PC-9 (cell line): ENCODE data around the gene PKHD1. TPM values are rescaled to one million over a fixed set of nuclear protein-coding genes. Genes with fewer than 3 reads are reported as not detected.

Experiments
- BruUV-seq: library from RNA; stranded (reverse); fragments of 400-500 nt; replicated peaks from 2 replicates; lab custom pipeline; 2021; lab: Mats Ljungman, UMichigan
- CTCF ChIA-PET: fragments of 300-600 bp; sonication (Branson Sonifier 250); formaldehyde crosslinking; loops from one replicate; lab custom pipeline; 2022; ENCODE audit warnings: antibody characterized with exemption; lab: Charles Lee
- POLR2A ChIA-PET: fragments of 300-600 bp; sonication (Branson Sonifier 250); formaldehyde crosslinking; loops from one replicate; lab custom pipeline; 2022; ENCODE audit warnings: antibody characterized with exemption; ENCODE audit not compliant: unreplicated experiment; lab: Charles Lee
- DNase-seq, 2 experiments: peaks; one replicate each; pipeline versions ENCODE4 v3.0.0 to v3.0.0-alpha.2; 2015 to 2022; ENCODE audit warnings: mixed read lengths in 1 of 2
- H2AFZ ChIP-seq: fragments of 200-600 bp; sonication (generic); 2 replicates; pipeline ENCODE4 v1.8.1; 2017; ENCODE audit warnings: antibody characterized with exemption
- H3F3A ChIP-seq: fragments of 200-600 bp; sonication (generic); 2 replicates; pipeline ENCODE4 v1.8.1; 2017; ENCODE audit warnings: antibody characterized with exemption, mild to moderate bottlenecking, low read depth; ENCODE audit not compliant: insufficient read depth
- H3K27ac ChIP-seq: fragments of 200-600 bp; sonication (generic); 2 replicates; pipeline ENCODE4 v1.6.1; 2016; ENCODE audit warnings: mixed run types
- H3K27me3 ChIP-seq: fragments of 200-600 bp; sonication (generic); 2 replicates; pipeline ENCODE4 v1.6.1; 2016; ENCODE audit warnings: low read depth, mixed run types; ENCODE audit not compliant: insufficient read depth
- H3K36me3 ChIP-seq: fragments of 200-600 bp; sonication (generic); 2 replicates; pipeline ENCODE4 v1.6.1; 2016; ENCODE audit warnings: low read depth, mixed run types
- H3K4me1 ChIP-seq: fragments of 200-600 bp; sonication (generic); replicated peaks from 2 replicates; pipeline ENCODE4 v1.6.1; 2016; ENCODE audit warnings: mixed run types; ENCODE audit not compliant: insufficient read depth
- H3K4me2 ChIP-seq: fragments of 200-600 bp; sonication (generic); 2 replicates; pipeline ENCODE4 v1.6.1; 2017; ENCODE audit warnings: mixed run types
- H3K4me3 ChIP-seq: fragments of 200-600 bp; sonication (generic); 2 replicates; pipeline ENCODE4 v1.6.1; 2016; ENCODE audit warnings: mixed run types
- H3K79me2 ChIP-seq: fragments of 200-600 bp; sonication (generic); 2 replicates; pipeline ENCODE4 v1.6.1; 2017; ENCODE audit warnings: low read depth, mixed run types
- H3K9me2 ChIP-seq: fragments of 200-600 bp; sonication (generic); 2 replicates; pipeline ENCODE4 v1.8.1; 2017; ENCODE audit warnings: mild to moderate bottlenecking; ENCODE audit not compliant: insufficient read depth
- H3K9me3 ChIP-seq: fragments of 200-600 bp; sonication (generic); 2 replicates; pipeline ENCODE4 v1.8.1; 2016; ENCODE audit warnings: low read depth; ENCODE audit not compliant: insufficient read depth
- H4K20me1 ChIP-seq: fragments of 200-600 bp; sonication (generic); 2 replicates; pipeline ENCODE4 v1.8.1; 2017; ENCODE audit not compliant: insufficient read depth
- EZH2 ChIP-seq: fragments of 200-600 bp; sonication (generic); IDR thresholded peaks from 2 replicates; pipeline ENCODE4 v1.8.0; 2017; ENCODE audit warnings: antibody characterized with exemption, low read depth
- intact Hi-C: fragments of 100-400 bp; cut with micrococcal nuclease; formaldehyde crosslinking; loops from one replicate; pipeline ENCODE4 v1.10.0; 2022; ENCODE audit not compliant: unreplicated experiment
- total RNA-seq: library from RNA; stranded (reverse); gene quantifications from 2 replicates; pipeline ENCODE4 v1.2.3, GENCODE V29; 2021
- TF ChIP-seq, protein P1 (sequence below): fragments of 200-600 bp; sonication (generic); conservative IDR thresholded peaks from 2 replicates; pipeline ENCODE4 v1.6.1; 2017; ENCODE audit warnings: mixed run types, antibody characterized with exemption, mild to moderate bottlenecking, moderate library complexity

PKHD1 gene
- total RNA-seq, 1 experiment from 2014 or later: not detected

DNA sequence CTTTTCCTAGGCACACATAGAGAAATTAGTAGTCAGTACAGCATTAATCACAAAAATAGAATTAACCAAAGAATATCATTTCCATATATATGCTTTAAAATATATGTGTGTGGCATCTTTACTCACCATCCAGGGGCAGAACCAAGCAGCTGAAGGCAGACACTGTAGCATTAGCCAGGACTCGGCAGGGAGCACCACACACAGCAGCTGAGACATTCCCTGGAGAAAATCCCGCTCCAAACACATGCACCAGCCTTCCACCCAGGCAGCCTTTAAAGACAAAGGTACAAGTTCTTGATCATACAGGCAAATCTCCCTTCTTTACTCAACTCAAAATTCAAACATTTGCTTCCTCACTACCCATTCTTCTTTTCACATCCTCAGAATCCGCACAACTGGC lies 64.7 kb downstream of the PKHD1 start:
- H3K4me1 ChIP-seq: no peaks in the 10 kb centered on the region
- ChIA-PET CTCF (no interaction called here), POLR2A (no interaction called here)
- H3K79me2 ChIP-seq: no peaks in the 10 kb centered on the region
- no peak for DNase-seq
- no peak overlapping the region for H3K27ac ChIP-seq
- no TSS peak for BruUV-seq
- no peaks in the 10 kb centered on the region for H3F3A ChIP-seq
- intact Hi-C loops: loop anchor here (5.0 to 10.0 kb wide), 2 partner anchors 168 to 1365 kb away; no protein-coding TSS in a partner anchor
- no peaks in the 10 kb centered on the region for H4K20me1 ChIP-seq
- H3K36me3 ChIP-seq: no peaks in the 10 kb centered on the region
- H3K9me2 ChIP-seq: no peaks in the 10 kb centered on the region
- H3K4me2 ChIP-seq: no peak overlapping the region
- H2AFZ ChIP-seq: no peak overlapping the region
- no peak overlapping the region for H3K4me3 ChIP-seq
- no peaks in the 10 kb centered on the region for H3K9me3 ChIP-seq
- TF ChIP-seq, protein P1, sequence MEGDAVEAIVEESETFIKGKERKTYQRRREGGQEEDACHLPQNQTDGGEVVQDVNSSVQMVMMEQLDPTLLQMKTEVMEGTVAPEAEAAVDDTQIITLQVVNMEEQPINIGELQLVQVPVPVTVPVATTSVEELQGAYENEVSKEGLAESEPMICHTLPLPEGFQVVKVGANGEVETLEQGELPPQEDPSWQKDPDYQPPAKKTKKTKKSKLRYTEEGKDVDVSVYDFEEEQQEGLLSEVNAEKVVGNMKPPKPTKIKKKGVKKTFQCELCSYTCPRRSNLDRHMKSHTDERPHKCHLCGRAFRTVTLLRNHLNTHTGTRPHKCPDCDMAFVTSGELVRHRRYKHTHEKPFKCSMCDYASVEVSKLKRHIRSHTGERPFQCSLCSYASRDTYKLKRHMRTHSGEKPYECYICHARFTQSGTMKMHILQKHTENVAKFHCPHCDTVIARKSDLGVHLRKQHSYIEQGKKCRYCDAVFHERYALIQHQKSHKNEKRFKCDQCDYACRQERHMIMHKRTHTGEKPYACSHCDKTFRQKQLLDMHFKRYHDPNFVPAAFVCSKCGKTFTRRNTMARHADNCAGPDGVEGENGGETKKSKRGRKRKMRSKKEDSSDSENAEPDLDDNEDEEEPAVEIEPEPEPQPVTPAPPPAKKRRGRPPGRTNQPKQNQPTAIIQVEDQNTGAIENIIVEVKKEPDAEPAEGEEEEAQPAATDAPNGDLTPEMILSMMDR: no peak
- no peak for TF ChIP-seq EZH2
- H3K27me3 ChIP-seq: peaks cover 20% of the 10 kb centered on the region; the same call in 1 of the 2 replicates

- no peak for TF ChIP-seq EZH2
- TF ChIP-seq, protein P1: peak; percentile 91
- no peak for DNase-seq
- Histone ChIP-seq H3K27ac (no peak overlapping the region), H3K79me2 (no peaks in the 10 kb centered on the region), H3K4me1 (no peaks in the 10 kb centered on the region), H3K27me3 (0 out of 2 replicates have a peak, but pooled peaks cover 13% of the 10 kb centered on the region), H3K9me3 (no peaks in the 10 kb centered on the region), H3K4me2 (no peak overlapping the region), H3K9me2 (no peaks in the 10 kb centered on the region), H2AFZ (no peak overlapping the region), H4K20me1 (no peaks in the 10 kb centered on the region), H3F3A (no peaks in the 10 kb centered on the region), H3K36me3 (no peaks in the 10 kb centered on the region), H3K4me3 (no peak overlapping the region)
- no TSS peak for BruUV-seq
- intact Hi-C loops: loop anchor here (2.0 to 10.0 kb wide), 3 partner anchors 166 to 1364 kb away; no protein-coding TSS in a partner anchor
- POLR2A ChIA-PET: no interaction called here
- CTCF ChIA-PET: no interaction called here
Observed at GRCh38 chr6:52020945-52021570, 66.4 kb downstream of the PKHD1 start.

GRCh38 chr6:52019881-52020280 lies 67.5 kb downstream of the PKHD1 start:
- no peak for DNase-seq
- Histone ChIP-seq H4K20me1 (no peaks in the 10 kb centered on the region), H3K27ac (no peak overlapping the region), H3F3A (no peaks in the 10 kb centered on the region), H3K4me3 (no peak overlapping the region), H3K27me3 (0 out of 2 replicates have a peak, but pooled peaks cover 5% of the 10 kb centered on the region), H3K4me1 (no peaks in the 10 kb centered on the region), H3K9me2 (no peaks in the 10 kb centered on the region), H3K79me2 (no peaks in the 10 kb centered on the region), H3K36me3 (no peaks in the 10 kb centered on the region), H3K9me3 (no peaks in the 10 kb centered on the region), H2AFZ (no peak overlapping the region), H3K4me2 (no peak overlapping the region)
- ChIA-PET POLR2A (no interaction called here), CTCF (interaction anchor here (0.6 kb wide), 1 partner anchor 147 kb away, joined by 14 read pairs; no protein-coding TSS in a partner anchor)
- no peak for TF ChIP-seq EZH2
- TF ChIP-seq, protein P1: no peak
- no TSS peak for BruUV-seq
- intact Hi-C loops: loop anchor here (2.0 to 10.0 kb wide), 3 partner anchors 165 to 1363 kb away; no protein-coding TSS in a partner anchor
